Measurements from ENCODE around the gene CDK18. TPM values are rescaled to one million over a fixed set of nuclear protein-coding genes. Genes with fewer than 3 reads are reported as not detected.

CDK18 gene
- total RNA-seq, 1 donor from 2014 or later, result 3.0 TPM

GRCh38 chr1:205518661-205519540 is 14.4 kb downstream of the CDK18 start:
- Mint-ChIP-seq H3K4me3 (ENCODE audit: unreplicated experiment) (no peak overlapping the region), H3K27ac (ENCODE audit: unreplicated experiment) (no peak overlapping the region), H3K9me3 (ENCODE audit: unreplicated experiment) (no peaks in the 10 kb centered on the region), H3K4me1 (ENCODE audit: unreplicated experiment) (peaks cover 18% of the 10 kb centered on the region), H3K27me3 (ENCODE audit: unreplicated experiment) (peaks cover 26% of the 10 kb centered on the region), H3K36me3 (ENCODE audit: unreplicated experiment) (no peaks in the 10 kb centered on the region)
- no peak for DNase-seq (ENCODE audit: extremely low spot score, unreplicated experiment)
- no peak for TF ChIP-seq CTCF (IDR thresholded peaks at IDR 0.05)

- no peak for DNase-seq (ENCODE audit: extremely low spot score, unreplicated experiment)
- Mint-ChIP-seq H3K4me3 (ENCODE audit: unreplicated experiment) (no peak overlapping the region), H3K36me3 (ENCODE audit: unreplicated experiment) (no peaks in the 10 kb centered on the region), H3K9me3 (ENCODE audit: unreplicated experiment) (no peaks in the 10 kb centered on the region), H3K27ac (ENCODE audit: unreplicated experiment) (no peak overlapping the region), H3K4me1 (ENCODE audit: unreplicated experiment) (peaks cover 15% of the 10 kb centered on the region), H3K27me3 (ENCODE audit: unreplicated experiment) (peaks cover 28% of the 10 kb centered on the region)
- no peak for TF ChIP-seq CTCF (IDR thresholded peaks at IDR 0.05)
Measured at GRCh38 chr1:205519541-205520131, 15.2 kb downstream of the CDK18 start.

GRCh38 chr1:205520709-205521108 is 16.2 kb downstream of the CDK18 start:
- DNase-seq (ENCODE audit: extremely low spot score, unreplicated experiment), result no peak
- H3K9me3 Mint-ChIP-seq (ENCODE audit: unreplicated experiment), result no peaks in the 10 kb centered on the region
- no peak overlapping the region for H3K27ac Mint-ChIP-seq (ENCODE audit: unreplicated experiment)
- H3K4me1 Mint-ChIP-seq (ENCODE audit: unreplicated experiment), result peaks cover 15% of the 10 kb centered on the region
- TF ChIP-seq CTCF (IDR thresholded peaks at IDR 0.05), result no peak
- no peak overlapping the region for H3K4me3 Mint-ChIP-seq (ENCODE audit: unreplicated experiment)
- peaks cover 28% of the 10 kb centered on the region for H3K27me3 Mint-ChIP-seq (ENCODE audit: unreplicated experiment)
- no peaks in the 10 kb centered on the region for H3K36me3 Mint-ChIP-seq (ENCODE audit: unreplicated experiment)

- no peak overlapping the region for H3K4me3 Mint-ChIP-seq (ENCODE audit: unreplicated experiment)
- no peaks in the 10 kb centered on the region for H3K36me3 Mint-ChIP-seq (ENCODE audit: unreplicated experiment)
- peaks cover 7% of the 10 kb centered on the region for H3K4me1 Mint-ChIP-seq (ENCODE audit: unreplicated experiment)
- peaks cover 28% of the 10 kb centered on the region for H3K27me3 Mint-ChIP-seq (ENCODE audit: unreplicated experiment)
- no peak overlapping the region for H3K27ac Mint-ChIP-seq (ENCODE audit: unreplicated experiment)
- no peak for DNase-seq (ENCODE audit: extremely low spot score, unreplicated experiment)
- TF ChIP-seq CTCF (IDR thresholded peaks at IDR 0.05), result no peak
- no peaks in the 10 kb centered on the region for H3K9me3 Mint-ChIP-seq (ENCODE audit: unreplicated experiment)
Measured at GRCh38 chr1:205521686-205522085, 17.2 kb downstream of the CDK18 start.

- no peak overlapping the region for H3K4me3 Mint-ChIP-seq (ENCODE audit: unreplicated experiment)
- no peaks in the 10 kb centered on the region for H3K9me3 Mint-ChIP-seq (ENCODE audit: unreplicated experiment)
- TF ChIP-seq CTCF (IDR thresholded peaks at IDR 0.05), result no peak
- H3K4me1 Mint-ChIP-seq (ENCODE audit: unreplicated experiment), result peaks cover 7% of the 10 kb centered on the region
- no peak for DNase-seq (ENCODE audit: extremely low spot score, unreplicated experiment)
- no peaks in the 10 kb centered on the region for H3K36me3 Mint-ChIP-seq (ENCODE audit: unreplicated experiment)
- H3K27me3 Mint-ChIP-seq (ENCODE audit: unreplicated experiment), result peaks cover 23% of the 10 kb centered on the region
- no peak overlapping the region for H3K27ac Mint-ChIP-seq (ENCODE audit: unreplicated experiment)
Measured at GRCh38 chr1:205522692-205523091, 18.2 kb downstream of the CDK18 start.

All from osteocyte (in vitro differentiated cells).